K562 (cell line): ENCODE results near the gene GAB2. TPM values are rescaled to one million over a fixed set of nuclear protein-coding genes. Genes with fewer than 3 reads are reported as not detected.

Experiments
- CGGBP1 ChIP-seq: fragments of 250-450 bp; sonication (Bioruptor Pico); IDR thresholded peaks from 2 replicates; pipeline ENCODE4 v1.9.0; 2021; ENCODE audit warnings: mild to moderate bottlenecking
- EGR1 ChIP-seq: fragments of 450-650 bp; conservative IDR thresholded peaks from 2 replicates; pipeline ENCODE4 v1.6.1; 2017; ENCODE audit warnings: mild to moderate bottlenecking
- ELF1 ChIP-seq: fragments of 200-800 bp; sonication (Bioruptor generic); IDR thresholded peaks from 2 replicates; pipeline ENCODE4 v1.6.1; 2016; ENCODE audit warnings: missing genetic modification characterization, missing compliant biosample characterization
- FOSL1 ChIP-seq: fragments of 200-800 bp; sonication (Bioruptor generic); conservative IDR thresholded peaks from 2 replicates; pipeline ENCODE4 v1.6.1; 2016; ENCODE audit warnings: missing genetic modification characterization, missing compliant biosample characterization
- GABPA ChIP-seq: fragments of 200-800 bp; sonication (Bioruptor generic); conservative IDR thresholded peaks from 2 replicates; pipeline ENCODE4 v1.6.1; 2016; ENCODE audit warnings: low read depth, missing genetic modification characterization, missing compliant biosample characterization
- GATAD2A ChIP-seq: fragments of 450-650 bp; IDR thresholded peaks from 2 replicates; pipeline ENCODE4 v1.6.1; 2017
- HMG20B ChIP-seq: fragments of 250-450 bp; sonication (Bioruptor Pico); IDR thresholded peaks from 2 replicates; pipeline ENCODE4 v1.5.0; 2021; ENCODE audit warnings: mild to moderate bottlenecking
- HMGN3 ChIP-seq: IDR thresholded peaks from 2 replicates; pipeline ENCODE4 v1.6.1; 2011; ENCODE audit warnings: borderline replicate concordance, low read depth, mild to moderate bottlenecking, mixed read lengths, low read length; ENCODE audit not compliant: insufficient read length; ENCODE audit errors: extremely low read depth
- JUND ChIP-seq, 2 experiments: IDR thresholded peaks; 2 replicates in 1 of 2; 3 replicates in 1 of 2; pipeline ENCODE4 v1.6.1; 2011; ENCODE audit warnings: borderline replicate concordance in 2 of 2, low read depth in 2 of 2, low read length in 2 of 2, improper control_type of control experiment in 1 of 2, missing biosample characterization in 1 of 2, missing genetic modification characterization in 1 of 2, missing genetic modification reagents in 1 of 2
- MBD1 ChIP-seq: fragments of 250-450 bp; sonication (Bioruptor Pico); IDR thresholded peaks from 2 replicates; pipeline ENCODE4 v1.8.0; 2022; ENCODE audit warnings: inconsistent platforms
- NELFE ChIP-seq: IDR thresholded peaks from 2 replicates; pipeline ENCODE4 v1.6.1; 2011; ENCODE audit warnings: mild to moderate bottlenecking; ENCODE audit not compliant: insufficient read depth, insufficient read length
- PCBP2 ChIP-seq: fragments of 200-400 bp; formaldehyde crosslinking; IDR thresholded peaks from 2 replicates; pipeline ENCODE4 v1.6.1; 2018; ENCODE audit warnings: low read length, low read depth, mild to moderate bottlenecking, moderate library complexity; ENCODE audit not compliant: poor library complexity, severe bottlenecking
- PPARD ChIP-seq: fragments of 250-450 bp; sonication (Bioruptor Pico); IDR thresholded peaks from 2 replicates; pipeline ENCODE4 v1.8.0; 2022; ENCODE audit warnings: inconsistent platforms, mild to moderate bottlenecking, moderate library complexity
- PRMT5 ChIP-seq: sonication (generic); formaldehyde crosslinking; IDR thresholded peaks from 2 replicates; pipeline ENCODE4 v1.5.0; 2020; ENCODE audit warnings: missing genetic modification reagents
- SIN3B ChIP-seq: fragments of 450-650 bp; IDR thresholded peaks from 2 replicates; pipeline ENCODE4 v1.6.1; 2017; ENCODE audit warnings: low read depth, mild to moderate bottlenecking, moderate library complexity
- TEAD2 ChIP-seq: fragments of 450-650 bp; IDR thresholded peaks from 2 replicates; pipeline ENCODE4 v1.6.1; 2016; ENCODE audit warnings: missing genetic modification characterization, control low read depth, missing compliant biosample characterization
- THAP12 ChIP-seq: fragments of 250-450 bp; sonication (Bioruptor Pico); IDR thresholded peaks from 2 replicates; pipeline ENCODE4 v1.9.0; 2021; ENCODE audit warnings: mild to moderate bottlenecking, inconsistent platforms
- TRIM28 ChIP-seq: fragments of 450-650 bp; IDR thresholded peaks from 2 replicates; pipeline ENCODE4 v1.6.1; 2017
- ZNF354B ChIP-seq: fragments of 250-450 bp; sonication (Bioruptor Pico); IDR thresholded peaks from 2 replicates; pipeline ENCODE4 v1.4.0; 2020
- ZNF511 ChIP-seq: sonication (generic); formaldehyde crosslinking; IDR thresholded peaks from 2 replicates; pipeline ENCODE4 v1.8.0; 2022; ENCODE audit warnings: mild to moderate bottlenecking, missing genetic modification reagents
- ZNF668 ChIP-seq: fragments of 250-450 bp; sonication (Bioruptor Pico); IDR thresholded peaks from 2 replicates; pipeline ENCODE4 v1.8.0; 2022; ENCODE audit warnings: mild to moderate bottlenecking, inconsistent platforms
- ZNF778 ChIP-seq: fragments of 450-650 bp; formaldehyde crosslinking; IDR thresholded peaks from 2 replicates; pipeline ENCODE4 v1.4.0; 2020; ENCODE audit warnings: mild to moderate bottlenecking, moderate library complexity
- ZNF780A ChIP-seq: fragments of 250-450 bp; sonication (Bioruptor Pico); IDR thresholded peaks from 2 replicates; pipeline ENCODE4 v1.5.0; 2021; ENCODE audit warnings: mild to moderate bottlenecking
- ZSCAN29 ChIP-seq: fragments of 450-650 bp; IDR thresholded peaks from 2 replicates; pipeline ENCODE4 v1.6.1; 2017
- polyA plus RNA-seq, 8 experiments: library from polyadenylated mRNA; depleted of rRNA in 4 of 8; stranded (reverse) in 5 of 8; unstranded in 3 of 8; fragments of >200 nt; fragmentation: Nextera tagmentation in 2 of 8; fragmentation: Illumina TruSeq in 1 of 8; extraction: Ambion mirVana in 2 of 8; extraction: Trizol in 1 of 8; gene quantifications; 2 replicates each; pipeline versions ENCODE4 v1.2.1 to v1.2.3, GENCODE V29; 2011 to 2014; ENCODE audit warnings: inconsistent platforms in 1 of 8, missing spikeins in 1 of 8
- total RNA-seq, 7 experiments: library from RNA; depleted of rRNA in 6 of 7; stranded (reverse); fragments of >200 nt in 6 of 7; fragmentation: Illumina TruSeq in 2 of 7; extraction: Trizol in 2 of 7; gene quantifications; 2 replicates each; pipeline versions ENCODE4 v1.2.1 to v1.2.3, GENCODE V29; 2011 to 2021; ENCODE audit warnings: low replicate concordance in 1 of 7
- TF ChIP-seq, protein P1 (sequence below), 2 experiments: fragments of 250-450 bp in 1 of 2; fragments of 450-650 bp in 1 of 2; sonication (Bioruptor Pico) in 1 of 2; IDR thresholded peaks; 2 replicates each; pipeline versions ENCODE4 v1.6.1 to v1.8.0; 2016 to 2021; ENCODE audit warnings: mild to moderate bottlenecking in 2 of 2, moderate library complexity in 2 of 2, missing compliant biosample characterization in 1 of 2, missing genetic modification characterization in 1 of 2

Gene GAB2
- total and polyA plus RNA-seq, 9 of the 15 experiments (the other 6 are each of a cell fraction or from before 2014, with no cell fraction given), result 2.3 to 35.2 (median 16.1) TPM

- no peak for TF ChIP-seq HMG20B (CRISPR knock-in tag)
- TF ChIP-seq EGR1, result no peak
- 0 out of 2 replicates have a peak, but pooled peaks have one; percentile 20 for TF ChIP-seq GATAD2A
- no peak for TF ChIP-seq ZNF780A (CRISPR knock-in tag)
- no peak for TF ChIP-seq TRIM28
- TF ChIP-seq ZNF778 (CRISPR knock-in tag), result no peak
- no peak for TF ChIP-seq ZSCAN29
- TF ChIP-seq HMGN3, result no peak
- TF ChIP-seq GABPA (tag), result 0 out of 2 replicates have a peak, but pooled peaks have one; percentile 4
- TF ChIP-seq THAP12 (CRISPR knock-in tag), result no peak
- no peak for TF ChIP-seq PPARD
- peak; percentile 27; the same call in 1 of the 2 replicates for TF ChIP-seq JUND (IDR thresholded peaks at IDR 0.05; ENCODE audit: borderline replicate concordance, low read depth, low read length)
- TF ChIP-seq JUND (tag; IDR thresholded peaks at IDR 0.05; ENCODE audit: borderline replicate concordance, low read depth, low read length), result no peak; the same call in 2 of the 3 replicates
- TF ChIP-seq ZNF511 (CRISPR knock-in tag), result no peak
- TF ChIP-seq ELF1, result no peak
- TF ChIP-seq TEAD2, result no peak
- no peak for TF ChIP-seq MBD1
- TF ChIP-seq FOSL1 (tag), result peak; percentile 38; the same call in 1 of the 2 replicates
- TF ChIP-seq NELFE, result no peak
- no peak for TF ChIP-seq PCBP2
- TF ChIP-seq, protein P1, sequence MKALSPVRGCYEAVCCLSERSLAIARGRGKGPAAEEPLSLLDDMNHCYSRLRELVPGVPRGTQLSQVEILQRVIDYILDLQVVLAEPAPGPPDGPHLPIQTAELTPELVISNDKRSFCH (CRISPR knock-in tag; IDR thresholded peaks at IDR 0.05), result no peak
- TF ChIP-seq, protein P1 (tag; IDR thresholded peaks at IDR 0.05), result no peak
- no peak for TF ChIP-seq PRMT5 (CRISPR knock-in tag)
- no peak for TF ChIP-seq CGGBP1 (CRISPR knock-in tag)
- no peak for TF ChIP-seq ZNF354B (CRISPR knock-in tag)
- TF ChIP-seq ZNF668 (CRISPR knock-in tag), result no peak
- no peak for TF ChIP-seq SIN3B
Observed at GRCh38 chr11:78429209-78429608, 11.6 kb upstream of the GAB2 start (continued).
